ENCODE data around the gene CYRIA. TPM values are rescaled to one million over a fixed set of nuclear protein-coding genes. Genes with fewer than 3 reads are reported as not detected.

CYRIA gene
- total RNA-seq, 1 donor from 2014 or later: 2.1 TPM

DNA sequence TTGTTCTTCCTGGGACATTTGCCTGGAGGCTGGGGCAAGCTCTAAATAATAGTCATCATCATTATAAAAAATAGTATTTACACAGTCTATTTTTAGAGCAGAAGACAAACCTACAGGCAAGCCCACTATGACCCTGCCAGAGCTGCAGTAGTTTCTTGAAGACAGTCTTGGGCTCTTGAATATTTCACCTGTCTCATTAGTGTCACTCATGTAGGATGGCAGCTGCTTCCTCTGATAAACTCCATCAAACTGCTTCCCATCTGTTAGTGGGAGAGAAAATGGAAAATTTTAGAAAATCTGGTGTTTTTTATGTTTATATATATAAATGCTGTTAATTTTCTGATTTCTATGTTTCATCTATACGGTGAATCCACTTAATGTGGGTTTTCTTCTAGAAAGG, 8.5 kb upstream of the CYRIA start:
- Mint-ChIP-seq H3K27ac (ENCODE audit: unreplicated experiment) (no peak overlapping the region), H3K9me3 (ENCODE audit: low read depth) (peaks cover 15% of the 10 kb centered on the region), H3K27me3 (ENCODE audit: low read depth) (peaks cover 20% of the 10 kb centered on the region)

DNA sequence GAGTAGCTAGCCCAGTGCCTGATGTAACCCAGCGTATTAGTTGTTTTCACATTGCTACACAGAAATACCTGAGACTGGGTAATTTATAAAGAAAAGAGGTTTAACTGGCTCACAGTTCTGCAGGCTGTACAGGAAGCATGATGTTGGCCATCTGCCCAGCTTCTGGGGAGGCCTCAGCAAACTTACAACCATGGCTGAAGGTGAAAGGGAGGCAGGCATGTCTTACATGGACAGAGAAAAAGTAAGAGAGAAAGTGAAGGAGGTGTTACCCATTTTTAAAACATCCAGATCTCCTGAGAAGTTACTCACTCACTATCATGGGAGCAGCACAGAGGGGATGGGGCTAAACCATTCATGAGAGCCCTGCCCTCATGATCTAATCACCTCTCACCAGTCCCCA, 6.1 kb upstream of the CYRIA start:
- TF ChIP-seq CTCF (IDR thresholded peaks at IDR 0.05): no peak
- Mint-ChIP-seq H3K27me3 (ENCODE audit: low read depth) (peaks cover 22% of the 10 kb centered on the region), H3K4me1 (ENCODE audit: low read depth) (no peaks in the 10 kb centered on the region), H3K36me3 (ENCODE audit: low read depth) (no peaks in the 10 kb centered on the region), H3K4me3 (ENCODE audit: unreplicated experiment) (no peak overlapping the region), H3K27ac (ENCODE audit: unreplicated experiment) (no peak overlapping the region), H3K9me3 (ENCODE audit: low read depth) (peaks cover 4% of the 10 kb centered on the region)
- DNase-seq (ENCODE audit: low spot score): no peak

More for the DNA sequence above, 8.5 kb upstream of the CYRIA start:
- H3K4me1 Mint-ChIP-seq (ENCODE audit: low read depth): no peaks in the 10 kb centered on the region
- H3K36me3 Mint-ChIP-seq (ENCODE audit: low read depth): no peaks in the 10 kb centered on the region
- no peak overlapping the region for H3K4me3 Mint-ChIP-seq (ENCODE audit: unreplicated experiment)
- TF ChIP-seq CTCF (IDR thresholded peaks at IDR 0.05): no peak
- DNase-seq (ENCODE audit: low spot score): no peak

DNA sequence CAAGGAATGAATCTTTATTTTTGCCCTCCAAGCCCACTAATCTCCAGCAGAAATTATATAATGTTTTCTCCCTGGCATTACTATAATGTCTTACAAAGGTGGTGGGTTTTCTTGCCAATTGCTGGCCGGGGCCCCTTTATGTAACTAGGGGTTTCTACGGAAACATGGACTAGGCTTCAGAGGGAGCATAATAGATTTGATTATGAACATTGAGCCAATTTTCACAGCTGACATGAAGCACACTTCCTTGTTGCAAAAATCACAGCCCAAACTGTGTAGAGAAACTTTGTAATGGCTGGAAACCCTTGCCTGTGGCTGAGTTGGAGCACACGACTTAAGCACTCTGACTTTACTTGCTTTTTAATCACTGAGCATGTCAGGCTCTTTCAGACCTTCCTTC, 3.8 kb upstream of the CYRIA start:
- H3K36me3 Mint-ChIP-seq (ENCODE audit: low read depth): no peaks in the 10 kb centered on the region
- TF ChIP-seq CTCF (IDR thresholded peaks at IDR 0.05): no peak
- H3K9me3 Mint-ChIP-seq (ENCODE audit: low read depth): no peaks in the 10 kb centered on the region
- no peak overlapping the region for H3K27ac Mint-ChIP-seq (ENCODE audit: unreplicated experiment)
- peaks cover 15% of the 10 kb centered on the region for H3K27me3 Mint-ChIP-seq (ENCODE audit: low read depth)
- H3K4me3 Mint-ChIP-seq (ENCODE audit: unreplicated experiment): no peak overlapping the region
- no peak for DNase-seq (ENCODE audit: low spot score)
- H3K4me1 Mint-ChIP-seq (ENCODE audit: low read depth): peaks cover 12% of the 10 kb centered on the region

DNA sequence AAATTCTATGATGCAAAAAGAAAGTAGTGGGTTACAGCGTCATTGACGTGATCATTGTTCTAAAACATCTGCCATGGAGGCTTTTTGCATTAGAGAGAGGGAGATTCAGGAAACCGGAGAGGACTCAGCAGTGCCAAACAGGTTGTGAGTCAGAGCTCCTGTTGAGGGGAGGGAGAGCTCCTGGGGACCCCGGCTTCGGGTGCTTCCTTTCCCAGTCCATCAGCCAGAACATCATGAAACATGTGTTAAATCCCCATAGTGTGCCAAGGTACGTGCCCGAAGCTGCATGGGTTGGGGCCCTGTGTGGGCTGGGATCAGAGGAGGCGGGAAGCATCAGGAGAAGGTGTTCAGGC, 791 bp upstream of the CYRIA start:
- H3K4me3 Mint-ChIP-seq (ENCODE audit: unreplicated experiment): peak overlapping the region; percentile 76

DNA sequence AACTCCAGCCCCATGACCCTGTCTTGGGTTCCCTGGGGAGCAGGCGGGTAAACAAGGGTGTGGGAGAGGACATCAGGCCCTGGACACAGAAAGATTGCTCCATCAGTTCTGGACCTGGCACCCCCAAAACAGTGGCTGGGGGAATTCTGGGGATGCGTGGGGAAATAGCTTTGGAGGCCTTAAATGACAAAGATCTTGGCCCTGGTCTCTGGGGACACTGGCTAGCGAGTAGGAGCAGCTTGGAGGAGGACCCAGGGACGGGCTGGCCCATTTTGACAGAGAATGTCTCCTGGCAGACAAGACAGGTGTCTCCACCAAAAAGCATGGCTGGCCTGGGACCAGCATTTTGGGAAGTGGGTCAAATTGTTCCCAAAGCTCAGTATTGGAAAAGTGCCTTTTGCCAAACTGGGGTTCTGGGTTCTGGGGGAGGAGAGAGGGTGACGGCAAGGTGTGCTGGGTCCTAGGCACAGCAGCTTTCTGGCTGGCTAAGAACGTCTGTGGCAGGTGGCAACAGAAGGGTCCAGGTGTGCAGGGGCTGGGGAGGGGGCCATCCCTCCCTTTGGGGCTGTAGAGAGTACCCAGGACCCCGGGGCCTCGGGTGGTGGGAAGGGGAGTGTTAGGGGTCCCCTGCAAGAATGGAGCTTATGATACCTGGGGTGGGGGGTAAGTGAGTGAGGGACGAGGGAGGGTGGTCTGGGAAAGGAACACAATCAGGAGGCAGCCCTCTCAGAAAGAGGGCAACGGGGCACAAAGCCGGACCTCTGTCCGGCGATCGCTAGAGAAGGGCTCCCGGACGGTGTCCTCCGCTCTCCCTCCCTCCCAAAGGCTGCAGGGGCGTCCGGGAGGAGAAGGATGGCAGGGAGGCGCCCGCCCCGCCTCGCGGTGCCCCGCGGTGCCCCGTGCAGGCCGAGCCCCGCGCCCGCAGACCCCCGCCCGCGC, 556 bp downstream of the CYRIA start:
- H3K9me3 Mint-ChIP-seq (ENCODE audit: low read depth): no peaks in the 10 kb centered on the region
- DNase-seq (ENCODE audit: low spot score): no peak
- H3K4me3 Mint-ChIP-seq (ENCODE audit: unreplicated experiment): peak overlapping the region; percentile 68
- TF ChIP-seq CTCF (IDR thresholded peaks at IDR 0.05): no peak
- peaks cover 16% of the 10 kb centered on the region for H3K4me1 Mint-ChIP-seq (ENCODE audit: low read depth)
- peaks cover 22% of the 10 kb centered on the region for H3K27me3 Mint-ChIP-seq (ENCODE audit: low read depth)
- no peaks in the 10 kb centered on the region for H3K36me3 Mint-ChIP-seq (ENCODE audit: low read depth)
- no peak overlapping the region for H3K27ac Mint-ChIP-seq (ENCODE audit: unreplicated experiment)

More for the DNA sequence above, 791 bp upstream of the CYRIA start:
- no peaks in the 10 kb centered on the region for H3K36me3 Mint-ChIP-seq (ENCODE audit: low read depth)
- H3K9me3 Mint-ChIP-seq (ENCODE audit: low read depth): no peaks in the 10 kb centered on the region
- TF ChIP-seq CTCF (IDR thresholded peaks at IDR 0.05): no peak
- H3K27me3 Mint-ChIP-seq (ENCODE audit: low read depth): peaks cover 18% of the 10 kb centered on the region
- H3K4me1 Mint-ChIP-seq (ENCODE audit: low read depth): peaks cover 16% of the 10 kb centered on the region
- no peak overlapping the region for H3K27ac Mint-ChIP-seq (ENCODE audit: unreplicated experiment)
- no peak for DNase-seq (ENCODE audit: low spot score)

Measured in chondrocyte (in vitro differentiated cells).